NCI-H1694 treated with DMSO at 0.1 percent for 48 hours (cell line): ENCODE results near the gene KCTD16.

Experiments used
- DNase-seq: peaks from one replicate; lab custom pipeline; 2025; lab: John Stamatoyannopoulos, UW

Gene KCTD16

DNA sequence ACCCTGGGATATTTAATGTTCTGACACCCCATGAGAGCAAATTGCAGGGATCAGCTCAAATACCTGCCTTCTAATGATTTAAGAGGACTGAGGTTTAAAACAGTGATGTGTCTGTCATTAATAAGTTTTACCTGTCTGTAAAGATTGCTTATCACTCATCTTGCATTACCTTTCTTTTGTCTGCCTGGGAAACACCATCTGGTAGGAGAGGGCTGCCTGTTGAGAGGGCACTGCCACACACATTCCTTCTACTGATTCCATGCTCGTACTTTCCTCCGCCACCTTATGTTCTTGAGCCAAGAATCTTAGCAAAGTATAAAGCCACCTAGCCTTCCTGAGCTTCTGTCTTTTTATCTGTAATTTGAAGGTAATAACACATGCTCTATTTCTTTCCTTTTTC lies 118.6 kb downstream of the KCTD16 start:
- no peak for DNase-seq

DNA sequence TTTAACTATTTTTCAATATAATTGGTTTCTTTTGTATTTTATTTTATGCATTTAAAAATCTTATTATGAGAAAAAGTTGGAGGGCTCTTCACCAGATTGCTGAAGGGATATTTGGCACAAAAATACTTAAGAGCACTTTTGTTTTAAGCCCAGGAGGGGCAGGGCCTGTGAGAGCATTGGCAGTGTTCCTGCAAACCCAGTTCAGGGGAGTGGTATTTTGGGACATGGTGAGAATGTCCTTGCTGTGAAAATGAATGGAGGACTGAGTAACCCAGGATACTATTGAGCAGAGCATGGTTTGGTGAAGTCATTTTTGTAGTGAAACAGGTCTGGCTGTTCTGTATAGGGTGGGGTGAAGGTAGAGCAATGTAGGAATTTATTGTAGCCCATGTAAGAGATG lies 121.4 kb downstream of the KCTD16 start:
- DNase-seq: no peak

- no peak for DNase-seq
These were observed 124.6 kb downstream of the KCTD16 start for GRCh38 chr5:144295284-144295683.

- no peak for DNase-seq
These were observed 126.4 kb downstream of the KCTD16 start for GRCh38 chr5:144297081-144297480.

DNA sequence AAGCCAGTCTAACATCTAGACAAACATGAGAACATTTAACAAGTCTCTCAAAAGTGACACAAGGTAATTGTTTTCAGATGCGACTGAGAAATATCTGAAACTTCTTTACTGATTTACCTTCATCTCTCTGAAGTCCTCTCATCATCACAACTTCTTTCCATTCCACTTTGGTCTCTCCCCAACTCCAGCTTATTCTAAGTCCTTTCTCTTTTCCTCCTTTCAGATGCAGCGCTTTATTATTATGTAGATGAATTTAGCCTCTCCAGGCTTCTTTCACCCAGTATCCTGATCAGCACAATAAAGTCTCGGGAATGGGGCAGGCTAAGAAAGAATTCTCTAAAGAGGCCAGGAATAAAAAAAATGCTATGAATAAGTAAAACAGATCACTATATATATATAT lies 128.0 kb downstream of the KCTD16 start:
- no peak for DNase-seq

DNA sequence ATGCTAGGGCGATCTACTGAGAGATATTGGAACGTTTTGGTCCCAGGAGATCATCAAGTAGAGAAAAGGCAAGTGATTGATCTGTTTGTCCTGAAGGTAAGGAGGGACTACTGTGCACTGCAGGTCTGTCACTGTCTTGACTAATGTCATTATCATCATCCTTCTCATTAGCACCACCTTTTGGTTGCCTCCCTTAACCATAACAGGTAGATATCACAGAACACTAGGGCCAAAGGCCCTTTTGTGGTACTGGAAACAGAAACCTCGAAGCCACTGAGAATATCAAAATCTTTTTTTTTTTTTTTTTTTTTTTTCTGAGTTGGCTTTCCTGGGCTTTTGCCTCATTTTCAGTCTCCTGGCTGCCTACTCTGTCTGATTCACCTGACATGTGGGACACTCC lies 134.0 kb downstream of the KCTD16 start:
- DNase-seq: no peak

DNA sequence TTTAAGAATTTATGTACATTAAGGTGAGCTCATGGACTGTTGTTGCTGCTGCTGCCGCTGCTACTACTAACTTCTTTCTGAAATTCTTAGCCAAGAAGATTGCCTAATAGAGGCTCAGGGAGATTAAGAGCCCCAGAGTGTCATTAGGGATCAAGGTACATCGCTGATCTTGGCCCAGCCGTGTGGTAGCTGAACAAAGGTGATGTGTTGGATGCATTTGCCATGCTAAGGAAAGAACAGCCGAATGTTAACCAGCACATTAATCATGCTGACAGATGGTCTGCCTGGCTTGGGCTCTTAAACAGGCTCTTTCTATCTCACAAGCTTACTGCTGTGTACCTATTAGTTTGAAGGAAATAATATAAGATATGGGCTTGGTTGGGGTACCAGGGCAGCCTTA lies 137.1 kb downstream of the KCTD16 start:
- peak; percentile 20 for DNase-seq

- DNase-seq: peak; percentile 11
These were observed 137.5 kb downstream of the KCTD16 start for GRCh38 chr5:144308174-144308573.

GRCh38 chr5:144308906-144309670 lies 138.4 kb downstream of the KCTD16 start:
- peak; percentile 87 for DNase-seq

- no peak for DNase-seq
These were observed 139.9 kb downstream of the KCTD16 start for GRCh38 chr5:144310621-144311020.

DNA sequence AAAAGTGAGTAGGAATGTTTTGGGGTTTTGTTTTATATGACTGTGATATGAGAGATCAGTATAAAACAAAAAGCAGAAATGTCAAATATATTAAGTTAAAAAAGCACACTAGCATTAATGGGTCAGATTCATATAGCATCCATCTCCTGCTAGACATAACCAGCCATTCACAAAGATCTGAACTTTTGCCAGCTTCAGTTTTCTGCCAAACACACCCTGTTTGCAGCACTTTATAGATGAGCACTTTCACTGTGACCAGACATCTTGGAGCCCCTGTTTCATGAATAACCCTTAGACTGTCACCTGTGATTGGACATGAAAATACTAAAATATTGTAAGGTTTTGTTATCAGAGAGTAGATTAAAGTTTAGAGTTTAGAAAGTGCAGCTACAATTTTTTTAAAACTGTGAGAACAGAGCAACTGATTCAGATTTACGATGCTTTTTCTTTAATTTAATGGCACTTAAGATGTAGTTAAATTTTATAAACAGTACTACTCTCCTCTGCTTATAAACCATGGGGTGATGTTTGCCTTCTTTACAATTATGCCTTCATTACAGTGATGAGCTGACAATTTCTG lies 142.6 kb downstream of the KCTD16 start:
- no peak for DNase-seq

DNA sequence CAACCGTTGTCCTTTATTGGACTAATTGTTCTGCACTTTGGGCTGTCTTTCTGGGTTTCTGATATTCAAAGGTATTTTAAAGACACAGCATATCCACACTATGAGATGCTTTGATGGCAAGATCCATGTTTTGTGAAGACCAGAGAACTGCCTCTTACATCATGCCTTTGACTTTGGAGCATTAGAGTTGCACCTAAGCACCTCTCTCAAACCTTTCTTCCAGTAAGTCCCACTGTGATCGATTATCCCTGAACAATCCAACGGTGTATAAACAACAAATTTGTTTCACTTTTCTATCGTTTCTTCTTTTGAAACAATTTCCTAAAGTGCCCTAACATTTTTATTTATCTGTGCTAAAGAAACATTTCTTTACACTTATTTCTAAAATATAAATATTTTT lies 144.4 kb downstream of the KCTD16 start:
- no peak for DNase-seq

DNA sequence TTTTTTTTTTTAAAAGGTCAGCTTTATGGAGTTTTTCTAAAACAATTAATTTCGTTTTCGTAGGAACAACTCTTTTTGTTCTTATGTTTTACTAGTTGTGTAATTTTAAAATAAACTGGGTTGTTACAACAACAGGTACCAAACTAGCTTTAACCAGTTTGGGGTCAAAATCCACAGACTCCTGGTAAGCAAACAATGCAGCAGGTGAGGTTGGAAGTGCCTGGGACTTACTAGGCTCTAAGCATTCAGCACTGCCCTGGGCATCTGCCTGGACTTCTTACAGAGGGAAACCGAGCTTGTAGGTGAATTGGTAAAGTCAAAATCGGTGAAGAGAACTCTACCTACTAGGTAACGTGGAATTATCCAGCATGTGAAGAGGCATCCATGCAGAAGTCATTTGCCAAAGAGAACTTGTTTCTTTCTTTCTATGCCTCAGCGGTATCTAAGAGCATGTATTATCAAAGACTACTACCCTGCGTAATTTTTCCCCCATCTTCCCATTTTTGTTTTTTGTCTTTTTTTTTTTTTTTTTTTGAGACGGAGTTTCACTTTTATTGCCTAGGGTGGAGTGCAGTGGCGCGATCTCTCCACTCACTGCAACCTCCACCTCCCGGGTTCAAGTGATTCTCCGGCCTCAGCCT lies 145.4 kb downstream of the KCTD16 start:
- DNase-seq: no peak

DNA sequence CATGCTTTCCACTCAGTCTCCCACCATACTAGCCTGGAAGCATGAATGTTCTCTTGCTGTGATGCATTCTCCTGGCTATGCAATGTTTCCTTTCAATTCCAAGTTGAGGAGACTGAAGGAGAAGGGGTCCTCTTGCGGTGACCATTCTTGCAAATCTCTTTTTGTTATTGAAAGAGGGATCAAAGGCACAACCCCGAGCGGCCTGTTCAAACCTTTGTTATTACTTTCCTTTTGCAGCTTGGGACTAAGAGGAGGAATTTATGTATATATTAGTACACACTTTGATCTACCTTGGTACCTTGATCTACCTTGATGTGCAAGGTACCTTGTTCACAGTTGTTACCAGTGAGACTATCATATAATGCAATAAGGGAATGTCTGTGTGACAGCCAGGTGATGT lies 147.3 kb downstream of the KCTD16 start:
- no peak for DNase-seq

DNA sequence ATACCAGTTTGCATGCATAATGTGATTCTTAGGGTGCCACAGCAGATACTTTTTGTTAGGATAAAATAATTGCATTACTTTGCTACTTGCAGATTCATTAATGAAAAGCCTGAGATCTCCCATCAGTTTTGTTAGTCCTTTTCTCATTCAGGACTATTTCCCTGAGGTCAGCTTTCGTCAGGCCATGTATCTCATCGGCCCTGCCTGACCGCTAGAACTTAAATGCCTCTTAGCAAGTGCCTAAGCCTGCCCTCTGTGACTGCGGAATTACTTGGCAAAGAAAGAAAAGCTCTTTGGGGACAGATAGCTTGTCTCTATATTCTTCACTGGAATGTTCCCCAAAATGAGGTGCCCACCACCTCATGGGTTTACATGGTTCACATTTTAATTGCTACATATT lies 147.8 kb downstream of the KCTD16 start:
- no peak for DNase-seq

- no peak for DNase-seq
These were observed 152.5 kb downstream of the KCTD16 start for GRCh38 chr5:144323181-144323580.

DNA sequence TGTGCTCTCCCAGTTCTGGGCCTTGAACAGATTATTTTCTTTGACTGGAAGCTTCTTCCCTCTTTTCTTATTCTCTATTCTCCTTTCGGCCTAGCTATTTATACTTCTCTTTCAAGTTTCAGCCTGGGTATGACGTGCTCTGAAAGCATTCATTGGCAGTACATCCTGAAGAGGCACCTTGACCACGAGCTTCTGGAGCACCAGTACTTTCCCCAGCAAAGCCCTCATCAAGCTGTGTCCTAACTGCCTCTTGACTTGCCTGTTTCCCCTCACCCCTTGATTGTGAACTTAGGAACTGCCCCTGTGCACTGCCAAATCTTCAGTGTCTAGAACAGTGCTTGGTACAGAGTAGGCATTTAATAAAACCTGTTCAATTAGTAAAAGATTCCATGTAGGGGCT lies 154.9 kb downstream of the KCTD16 start:
- DNase-seq: no peak

DNA sequence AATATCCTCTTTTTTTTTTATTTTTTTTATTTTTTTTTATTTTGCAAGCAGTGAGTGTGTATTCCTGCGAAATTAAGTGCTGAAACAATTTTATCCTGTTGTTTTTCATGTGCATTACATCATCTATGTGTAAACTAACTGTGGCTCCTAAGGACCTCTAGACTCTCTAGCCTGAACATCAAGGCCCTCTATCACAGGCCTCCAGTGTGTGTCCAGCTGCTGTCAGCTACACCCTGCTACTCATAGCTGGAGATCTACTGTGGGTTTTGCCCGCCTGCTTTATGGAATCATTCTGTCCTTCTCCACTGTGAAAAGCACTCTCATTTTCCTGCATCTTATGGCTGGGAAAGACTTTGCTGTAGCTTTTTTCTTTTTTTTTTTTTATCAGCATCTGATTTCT lies 157.8 kb downstream of the KCTD16 start:
- no peak for DNase-seq

GRCh38 chr5:144328980-144329379 lies 158.3 kb downstream of the KCTD16 start:
- DNase-seq: no peak

- no peak for DNase-seq
These were observed 159.0 kb downstream of the KCTD16 start for GRCh38 chr5:144329681-144330080.

DNA sequence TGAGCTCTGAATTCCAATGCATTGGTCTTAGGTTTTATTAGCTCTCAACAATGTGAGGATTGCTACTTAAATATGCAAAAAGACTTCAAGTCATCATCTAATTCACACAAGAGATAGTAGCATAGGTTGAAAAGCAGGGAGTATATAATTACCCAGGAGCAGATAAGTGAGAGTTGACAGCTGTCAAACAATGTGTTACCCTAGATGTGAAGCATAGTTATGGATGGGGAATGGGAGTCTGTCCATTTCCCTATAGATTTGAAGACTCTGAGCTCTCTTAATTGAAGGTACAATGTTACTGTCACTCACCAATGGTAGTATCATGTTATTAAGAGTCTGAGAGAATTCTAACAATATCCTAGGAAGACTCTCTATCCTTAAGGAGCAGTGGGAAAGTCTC lies 160.7 kb downstream of the KCTD16 start:
- no peak for DNase-seq

DNA sequence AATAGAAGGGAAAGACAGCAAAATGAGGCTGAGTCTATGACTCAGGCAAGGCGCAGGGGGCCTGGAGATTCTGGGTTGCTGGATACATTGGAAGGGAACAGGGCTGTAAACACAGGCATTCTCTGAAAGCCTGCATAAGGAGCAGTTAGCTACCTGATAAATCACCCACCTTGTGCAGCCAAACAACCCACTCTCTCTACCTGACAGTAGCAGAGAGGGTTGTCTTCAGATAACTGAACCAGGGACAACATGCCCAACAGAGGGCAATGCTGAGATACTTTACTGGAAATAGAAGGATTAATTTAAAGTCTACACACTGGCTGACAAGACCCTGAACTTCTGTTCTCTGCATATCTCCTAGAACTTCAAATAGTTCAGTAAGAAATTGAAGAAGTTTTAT lies 161.6 kb downstream of the KCTD16 start:
- DNase-seq: no peak

DNA sequence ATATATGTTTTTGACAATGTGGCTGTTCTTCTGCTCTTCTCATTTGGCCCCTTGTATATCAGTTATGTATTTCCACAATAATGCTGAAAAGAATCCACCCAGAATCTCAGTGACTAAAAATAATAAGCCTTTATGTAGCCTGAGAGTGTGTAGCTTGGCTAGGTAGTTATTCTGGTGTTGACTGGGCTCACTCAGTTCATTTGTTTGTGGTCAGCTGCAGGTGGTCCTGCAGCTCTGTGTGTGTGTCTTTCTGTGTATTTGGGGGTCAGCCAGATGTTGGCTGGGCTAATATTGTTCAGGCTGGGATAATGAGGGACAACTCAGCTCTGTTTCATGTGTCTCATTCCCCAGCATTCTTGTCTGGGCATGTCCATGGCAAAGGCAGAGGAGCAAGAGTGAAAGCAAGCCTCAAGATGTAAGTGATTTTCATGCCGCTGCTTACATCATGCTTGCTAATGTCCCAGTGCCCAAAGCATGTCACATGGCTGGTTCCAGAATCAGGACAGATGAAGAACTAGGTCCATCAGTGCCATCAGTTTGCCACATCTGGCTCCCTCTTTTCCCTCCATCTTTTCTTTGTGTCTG lies 162.8 kb downstream of the KCTD16 start:
- no peak for DNase-seq
